Measurements from ENCODE around the gene NPHP1.
"Not testable (repeated sequence)": the region's sequence is repeated elsewhere in the genome, so short reads cannot be mapped to it uniquely, and the experiment has no call there.

NPHP1 gene

GRCh38 chr2:110211938-110212858, 7.4 kb upstream of the NPHP1 start, which contains the start of gene MTLN:
Gene MTLN, minus strand, starts transcription at chr2:110212547. Its CDS starts 22 bp downstream, at chr2:110212525.
- peak within 1 kb of the TSS; percentile 85 for H3K4me3 ChIP-seq (ENCODE audit: low read length)
- TF ChIP-seq CTCF (conservative IDR thresholded peaks at IDR 0.05; ENCODE audit: low read depth, low read length), result no peak
- DNase-seq (ENCODE audit: low read depth), result no peak

GRCh38 chr2:110205660-110206455, 1.0 kb upstream of the NPHP1 start:
- no peak overlapping the region for H3K4me3 ChIP-seq (ENCODE audit: low read length)

GRCh38 chr2:110198016-110198415, 6.8 kb downstream of the NPHP1 start:
- H3K4me3 ChIP-seq (ENCODE audit: low read length), result no peak overlapping the region
- no peak for TF ChIP-seq CTCF (conservative IDR thresholded peaks at IDR 0.05; ENCODE audit: low read depth, low read length)
- no peak for DNase-seq (ENCODE audit: low read depth)

More at GRCh38 chr2:110205660-110206455, 1.0 kb upstream of the NPHP1 start:
- TF ChIP-seq CTCF (conservative IDR thresholded peaks at IDR 0.05; ENCODE audit: low read depth, low read length), result no peak
- DNase-seq (ENCODE audit: low read depth), result no peak

GRCh38 chr2:110197452-110197851, 7.4 kb downstream of the NPHP1 start:
- no peak overlapping the region for H3K4me3 ChIP-seq (ENCODE audit: low read length)
- DNase-seq (ENCODE audit: low read depth), result no peak
- no peak for TF ChIP-seq CTCF (conservative IDR thresholded peaks at IDR 0.05; ENCODE audit: low read depth, low read length)

GRCh38 chr2:110190169-110190568, 14.6 kb downstream of the NPHP1 start:
- not testable (repeated sequence) for DNase-seq (ENCODE audit: low read depth)

GRCh38 chr2:110182449-110182848, 22.4 kb downstream of the NPHP1 start:
- no peak for TF ChIP-seq CTCF (conservative IDR thresholded peaks at IDR 0.05; ENCODE audit: low read depth, low read length)
- no peak for DNase-seq (ENCODE audit: low read depth)
- H3K4me3 ChIP-seq (ENCODE audit: low read length), result no peak overlapping the region

More at GRCh38 chr2:110190169-110190568, 14.6 kb downstream of the NPHP1 start:
- not testable (repeated sequence) for H3K4me3 ChIP-seq (ENCODE audit: low read length)

- TF ChIP-seq CTCF (conservative IDR thresholded peaks at IDR 0.05; ENCODE audit: low read depth, low read length), result no peak
- H3K4me3 ChIP-seq (ENCODE audit: low read length), result no peak overlapping the region
- no peak for DNase-seq (ENCODE audit: low read depth)
Observed at GRCh38 chr2:110180036-110180435, 24.8 kb downstream of the NPHP1 start.

Data from retinal pigment epithelial cell (primary cell).